ENCODE measurements around the gene MSI2. TPM values are rescaled to one million over a fixed set of nuclear protein-coding genes. Genes with fewer than 3 reads are reported as not detected.

The MSI2 gene
- total RNA-seq, 1 donor from 2014 or later: 31.3 TPM

DNA sequence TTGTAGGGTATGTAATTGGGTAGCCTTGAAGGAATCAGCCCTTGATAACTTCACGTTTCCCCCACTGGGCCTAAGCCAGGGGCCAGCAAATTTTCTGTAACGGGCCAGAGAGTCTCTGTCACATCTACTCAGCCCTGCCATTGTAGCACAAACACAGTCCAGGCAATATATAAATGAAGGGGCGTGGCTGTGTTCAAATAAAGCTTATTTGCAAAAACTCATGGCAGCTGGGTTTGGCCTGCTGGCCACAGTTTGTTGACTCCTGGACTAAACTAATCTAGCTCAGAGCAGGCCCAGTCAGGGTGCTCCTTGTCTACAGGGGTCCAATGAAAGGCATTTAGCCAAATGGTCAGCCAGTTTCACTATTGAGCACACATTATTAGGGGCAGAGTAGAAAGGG lies 347.2 kb downstream of the MSI2 start:
- Histone ChIP-seq H3K9me3 (no peaks in the 10 kb centered on the region), H3K27me3 (no peaks in the 10 kb centered on the region), H3K4me1 (peaks cover 49% of the 10 kb centered on the region), H3K27ac (peak overlapping the region; percentile 13), H3K4me3 (no peak overlapping the region), H3K36me3 (no peaks in the 10 kb centered on the region)
- DNase-seq (no peak), ATAC-seq (no peak)
- TF ChIP-seq, protein P1, sequence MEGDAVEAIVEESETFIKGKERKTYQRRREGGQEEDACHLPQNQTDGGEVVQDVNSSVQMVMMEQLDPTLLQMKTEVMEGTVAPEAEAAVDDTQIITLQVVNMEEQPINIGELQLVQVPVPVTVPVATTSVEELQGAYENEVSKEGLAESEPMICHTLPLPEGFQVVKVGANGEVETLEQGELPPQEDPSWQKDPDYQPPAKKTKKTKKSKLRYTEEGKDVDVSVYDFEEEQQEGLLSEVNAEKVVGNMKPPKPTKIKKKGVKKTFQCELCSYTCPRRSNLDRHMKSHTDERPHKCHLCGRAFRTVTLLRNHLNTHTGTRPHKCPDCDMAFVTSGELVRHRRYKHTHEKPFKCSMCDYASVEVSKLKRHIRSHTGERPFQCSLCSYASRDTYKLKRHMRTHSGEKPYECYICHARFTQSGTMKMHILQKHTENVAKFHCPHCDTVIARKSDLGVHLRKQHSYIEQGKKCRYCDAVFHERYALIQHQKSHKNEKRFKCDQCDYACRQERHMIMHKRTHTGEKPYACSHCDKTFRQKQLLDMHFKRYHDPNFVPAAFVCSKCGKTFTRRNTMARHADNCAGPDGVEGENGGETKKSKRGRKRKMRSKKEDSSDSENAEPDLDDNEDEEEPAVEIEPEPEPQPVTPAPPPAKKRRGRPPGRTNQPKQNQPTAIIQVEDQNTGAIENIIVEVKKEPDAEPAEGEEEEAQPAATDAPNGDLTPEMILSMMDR (IDR thresholded peaks at IDR 0.05): no peak
- intact Hi-C loops (cut with DNase I): no loop called here

DNA sequence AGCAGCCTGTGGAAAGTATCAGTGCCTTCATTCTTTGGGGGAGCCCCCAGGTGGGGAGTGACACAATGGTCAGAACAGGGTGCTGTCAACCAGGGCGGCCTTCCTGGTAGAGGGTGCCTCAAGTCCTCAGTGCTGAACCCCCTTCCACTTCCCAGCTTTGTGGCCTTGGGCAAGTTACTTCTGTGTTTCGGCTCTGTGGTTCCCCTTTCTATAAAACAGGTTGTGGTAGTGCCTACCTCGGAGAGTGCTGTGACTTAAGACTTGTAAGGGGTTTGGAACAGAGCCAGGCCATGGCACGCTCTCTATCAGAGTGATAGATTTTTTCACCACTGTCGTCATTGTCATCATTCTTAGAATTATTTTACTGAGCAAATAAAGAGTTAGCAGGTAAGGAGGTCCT lies 347.7 kb downstream of the MSI2 start:
- Histone ChIP-seq H3K4me1 (peaks cover 49% of the 10 kb centered on the region), H3K27me3 (no peaks in the 10 kb centered on the region), H3K4me3 (no peak overlapping the region), H3K9me3 (no peaks in the 10 kb centered on the region), H3K36me3 (no peaks in the 10 kb centered on the region), H3K27ac (peak overlapping the region; percentile 60)
- intact Hi-C loops (cut with DNase I): no loop called here
- TF ChIP-seq, protein P1 (IDR thresholded peaks at IDR 0.05): no peak
- DNase-seq: peak; percentile 69
- ATAC-seq: peak; percentile 70

DNA sequence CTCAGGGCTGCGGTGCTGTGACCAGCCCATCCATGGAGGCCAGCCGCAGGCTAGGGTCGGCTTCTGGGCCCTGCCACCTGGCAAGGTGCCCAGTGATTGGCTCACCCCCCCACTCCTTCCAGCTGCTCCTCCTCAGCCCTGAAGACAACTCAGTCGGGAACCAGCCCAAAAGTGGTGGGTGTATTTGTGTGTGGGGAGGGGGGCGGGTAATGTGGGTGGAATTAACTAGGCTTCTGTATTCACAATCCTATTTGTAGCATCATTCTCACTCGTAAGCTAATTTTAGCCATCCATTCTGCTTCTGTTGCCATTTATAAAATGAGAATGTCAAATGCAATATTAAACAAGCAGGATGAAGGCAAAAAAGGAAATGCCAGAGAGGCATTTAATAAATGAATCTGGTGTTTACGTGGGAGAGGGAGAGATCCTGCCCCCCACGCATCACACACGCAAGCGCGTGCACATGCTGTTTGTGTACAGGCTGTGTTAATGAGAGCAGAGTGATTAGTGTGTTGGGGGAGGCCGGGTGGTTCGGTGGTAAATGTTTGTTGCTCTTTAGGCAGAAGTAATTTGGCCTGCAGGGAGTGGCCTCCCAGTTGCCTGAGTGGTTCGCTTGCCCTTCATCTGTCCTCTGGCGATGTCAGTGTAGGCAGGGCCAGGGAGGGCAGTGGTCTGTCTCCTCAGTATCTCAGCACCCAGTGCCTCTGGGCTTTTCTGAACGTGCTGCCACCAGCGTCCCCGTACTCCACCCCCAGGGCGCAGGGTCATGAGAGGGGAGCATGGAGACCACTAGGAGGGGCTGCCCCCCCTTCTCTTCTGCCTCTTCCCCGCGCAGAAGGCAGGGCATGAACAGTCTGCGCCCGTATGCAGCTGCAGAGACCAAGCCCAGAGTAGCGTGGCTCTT lies 348.7 kb downstream of the MSI2 start:
- Histone ChIP-seq H3K4me3 (peak overlapping the region; percentile 13), H3K36me3 (no peaks in the 10 kb centered on the region), H3K27me3 (no peaks in the 10 kb centered on the region), H3K9me3 (no peaks in the 10 kb centered on the region), H3K27ac (peak overlapping the region; percentile 60), H3K4me1 (peaks cover 40% of the 10 kb centered on the region)
- peak; percentile 56 for ATAC-seq
- TF ChIP-seq, protein P1 (IDR thresholded peaks at IDR 0.05): no peak
- DNase-seq: peak; percentile 61
- intact Hi-C loops (cut with DNase I): no loop called here

DNA sequence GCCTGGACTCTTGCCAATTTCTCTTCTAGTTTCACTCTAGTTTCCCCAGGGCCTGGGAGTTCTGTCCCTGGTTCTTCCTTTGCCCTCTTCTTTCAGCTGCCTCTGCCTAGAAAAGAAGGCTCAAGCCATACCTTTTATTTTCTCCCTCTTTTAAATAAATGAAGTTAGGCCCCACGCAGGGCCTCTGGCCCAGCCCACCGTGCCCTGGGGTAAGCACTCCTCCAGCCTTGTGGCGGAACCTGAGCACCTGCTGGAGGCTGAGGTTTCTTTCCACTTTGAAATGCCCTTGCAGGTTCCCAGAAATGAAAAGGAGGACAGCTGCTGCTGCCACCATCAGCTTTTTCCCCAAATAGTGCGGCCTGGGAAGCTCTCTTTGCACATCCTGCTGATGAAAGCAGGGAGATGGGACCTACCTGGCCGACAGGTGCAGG lies 349.4 kb downstream of the MSI2 start:
- no peaks in the 10 kb centered on the region for H3K36me3 ChIP-seq
- no peak for ATAC-seq
- H3K27me3 ChIP-seq: no peaks in the 10 kb centered on the region
- no peaks in the 10 kb centered on the region for H3K9me3 ChIP-seq
- TF ChIP-seq, protein P1 (IDR thresholded peaks at IDR 0.05): no peak
- peaks cover 36% of the 10 kb centered on the region for H3K4me1 ChIP-seq
- peak; percentile 37 for DNase-seq
- H3K4me3 ChIP-seq: peak overlapping the region; percentile 13
- intact Hi-C loops (cut with DNase I): no loop called here
- peak overlapping the region; percentile 60 for H3K27ac ChIP-seq

DNA sequence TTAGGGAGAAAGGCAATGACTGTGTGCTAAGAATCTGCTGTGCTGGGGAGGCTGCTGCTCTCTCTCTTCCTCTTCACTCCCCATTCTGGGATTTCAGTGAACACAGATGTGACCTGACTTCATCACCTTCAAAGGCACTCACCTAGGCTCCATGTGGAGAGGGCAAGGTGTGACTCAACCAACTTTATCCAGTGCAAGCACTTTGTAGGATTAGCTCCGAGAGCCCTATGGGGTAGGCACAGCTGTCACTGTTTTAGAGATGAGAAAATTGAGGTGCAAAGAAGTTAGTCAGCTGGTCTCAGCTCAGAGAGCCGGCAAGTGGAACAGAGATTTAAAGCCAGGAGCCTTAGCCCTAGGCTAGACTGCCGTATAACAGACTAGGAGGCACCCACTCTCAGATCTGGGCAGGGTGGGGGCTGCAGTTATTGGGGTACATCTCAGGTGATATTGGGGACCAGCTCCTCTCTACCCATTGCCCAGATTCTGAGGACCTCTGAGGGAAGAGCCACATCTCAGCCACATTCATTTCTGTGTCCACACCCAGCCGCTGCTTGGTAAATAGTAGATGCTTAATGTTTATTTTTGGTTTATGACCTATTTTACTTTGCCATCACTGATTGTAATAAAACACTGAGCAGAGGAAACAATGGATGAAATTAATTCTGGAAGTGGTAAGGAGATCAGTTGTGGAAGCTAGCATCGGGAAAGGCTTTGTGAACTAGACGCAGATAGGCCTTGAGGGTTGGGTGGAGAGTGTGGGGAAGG lies 350.0 kb downstream of the MSI2 start:
- Histone ChIP-seq H3K27ac (peak overlapping the region; percentile 17), H3K27me3 (no peaks in the 10 kb centered on the region), H3K9me3 (no peaks in the 10 kb centered on the region), H3K4me1 (peaks cover 33% of the 10 kb centered on the region), H3K4me3 (no peak overlapping the region), H3K36me3 (no peaks in the 10 kb centered on the region)
- DNase-seq (peak; percentile 18), ATAC-seq (no peak)
- intact Hi-C loops (cut with DNase I): no loop called here
- TF ChIP-seq, protein P1 (IDR thresholded peaks at IDR 0.05): no peak

Measured in upper lobe of right lung (tissue), 1 donor.